MCF 10A (cell line): ENCODE measurements around the gene CSNK1E. TPM values are rescaled to one million over a fixed set of nuclear protein-coding genes. Genes with fewer than 3 reads are reported as not detected.

Experiments
- BruUV-seq: library from RNA; stranded (reverse); fragments of 400-500 nt; replicated peaks from 2 replicates; lab custom pipeline; 2021; lab: Mats Ljungman, UMichigan
- CTCF ChIA-PET: fragments of 300-600 bp; sonication (Branson Sonifier 250); formaldehyde crosslinking; extraction: SDS; loops from one replicate; lab custom pipeline; 2021; ENCODE audit warnings: antibody characterized with exemption, inconsistent platforms; lab: Yijun Ruan, JAX
- POLR2A ChIA-PET: fragments of 300-600, 350-650 bp; sonication (Branson Sonifier 250); formaldehyde crosslinking; extraction: SDS; loops from one replicate; lab custom pipeline; 2020; ENCODE audit warnings: antibody characterized with exemption, inconsistent platforms; lab: Yijun Ruan, JAX
- DNase-seq: peaks from one replicate; pipeline ENCODE4 v3.0.0-alpha.2; 2018; ENCODE audit not compliant: unreplicated experiment
- H3K27ac Mint-ChIP-seq: one replicate; pipeline ENCODE4 v1.8.0; 2022; ENCODE audit warnings: mild to moderate bottlenecking, low read depth, mixed read lengths; ENCODE audit not compliant: unreplicated experiment
- H3K27me3 Mint-ChIP-seq: one replicate; pipeline ENCODE4 v1.8.0; 2022; ENCODE audit warnings: mixed read lengths; ENCODE audit not compliant: insufficient read depth, unreplicated experiment
- H3K36me3 Mint-ChIP-seq: one replicate; pipeline ENCODE4 v1.8.0; 2022; ENCODE audit warnings: mild to moderate bottlenecking, moderate library complexity, mixed read lengths; ENCODE audit not compliant: insufficient read depth, unreplicated experiment
- H3K4me1 Mint-ChIP-seq: one replicate; pipeline ENCODE4 v1.8.0; 2022; ENCODE audit warnings: mixed read lengths; ENCODE audit not compliant: insufficient read depth, unreplicated experiment
- H3K4me3 Mint-ChIP-seq: one replicate; pipeline ENCODE4 v1.8.0; 2022; ENCODE audit warnings: mild to moderate bottlenecking, moderate library complexity, mixed read lengths; ENCODE audit not compliant: unreplicated experiment
- H3K9me3 Mint-ChIP-seq: one replicate; pipeline ENCODE4 v1.8.0; 2022; ENCODE audit warnings: mixed read lengths; ENCODE audit not compliant: unreplicated experiment
- CTCF ChIP-seq: fragments of 200-600 bp; IDR thresholded peaks from one replicate; pipeline ENCODE4 v1.8.0; 2022; ENCODE audit warnings: antibody characterized with exemption, mild to moderate bottlenecking; ENCODE audit not compliant: unreplicated experiment
- intact Hi-C: fragments of 100-400 bp; cut with micrococcal nuclease; formaldehyde crosslinking; loops from 2 replicates; pipeline ENCODE4 v1.14.1; 2022
- total RNA-seq: library from RNA; stranded (reverse); gene quantifications from 2 replicates; pipeline ENCODE4 v1.2.3, GENCODE V29; 2022

CSNK1E gene
- total RNA-seq, 1 experiment from 2014 or later: 425 TPM

- POLR2A ChIA-PET: no interaction called here
- Mint-ChIP-seq H3K9me3 (no peaks in the 10 kb centered on the region), H3K27ac (no peak overlapping the region), H3K27me3 (no peaks in the 10 kb centered on the region), H3K36me3 (peaks cover 21% of the 10 kb centered on the region), H3K4me1 (peaks cover 4% of the 10 kb centered on the region), H3K4me3 (no peak overlapping the region)
- CTCF ChIA-PET: interaction anchor here (0.6 kb wide), 2 partner anchors 30 to 195 kb away, joined by 3 read pairs; no protein-coding TSS in a partner anchor
- TF ChIP-seq CTCF: no peak
- no TSS peak for BruUV-seq
- intact Hi-C loops: no loop called here
- DNase-seq: no peak
Measured at GRCh38 chr22:38246692-38247091, 70.5 kb downstream of the CSNK1E start.

- H3K27me3 Mint-ChIP-seq: no peaks in the 10 kb centered on the region
- CTCF ChIA-PET: interaction anchor here (0.6 kb wide), 2 partner anchors 66 to 194 kb away, joined by 3 read pairs; no protein-coding TSS in a partner anchor
- no TSS peak for BruUV-seq
- no peak for TF ChIP-seq CTCF
- H3K4me1 Mint-ChIP-seq: peaks cover 6% of the 10 kb centered on the region
- peaks cover 20% of the 10 kb centered on the region for H3K36me3 Mint-ChIP-seq
- POLR2A ChIA-PET: no interaction called here
- intact Hi-C loops: no loop called here
- no peaks in the 10 kb centered on the region for H3K9me3 Mint-ChIP-seq
- H3K27ac Mint-ChIP-seq: no peak overlapping the region
- no peak for DNase-seq
- no peak overlapping the region for H3K4me3 Mint-ChIP-seq
Measured at GRCh38 chr22:38246046-38246658, 71.1 kb downstream of the CSNK1E start.

GRCh38 chr22:38244106-38244505 lies 73.1 kb downstream of the CSNK1E start:
- BruUV-seq: no TSS peak
- DNase-seq: no peak
- CTCF ChIA-PET: interaction anchor here (0.7 kb wide), 1 partner anchor 16 kb away, joined by 3 read pairs; no protein-coding TSS in a partner anchor
- H3K27ac Mint-ChIP-seq: no peak overlapping the region
- H3K36me3 Mint-ChIP-seq: peaks cover 26% of the 10 kb centered on the region
- H3K9me3 Mint-ChIP-seq: no peaks in the 10 kb centered on the region
- TF ChIP-seq CTCF: no peak
- no peaks in the 10 kb centered on the region for H3K27me3 Mint-ChIP-seq
- peaks cover 23% of the 10 kb centered on the region for H3K4me1 Mint-ChIP-seq
- POLR2A ChIA-PET: no interaction called here
- H3K4me3 Mint-ChIP-seq: no peak overlapping the region
- intact Hi-C loops: loop anchor here (5.0 kb wide), 1 partner anchor 73 kb away; the partner anchor contains the start of gene CSNK1E

GRCh38 chr22:38243007-38243765 lies 74.0 kb downstream of the CSNK1E start:
- intact Hi-C loops: loop anchor here (5.0 kb wide), 1 partner anchor 74 kb away; the partner anchor contains the start of gene CSNK1E
- Mint-ChIP-seq H3K27me3 (no peaks in the 10 kb centered on the region), H3K4me1 (peaks cover 32% of the 10 kb centered on the region), H3K9me3 (no peaks in the 10 kb centered on the region), H3K4me3 (no peak overlapping the region), H3K27ac (no peak overlapping the region), H3K36me3 (peaks cover 30% of the 10 kb centered on the region)
- no peak for DNase-seq
- TF ChIP-seq CTCF: no peak
- BruUV-seq: no TSS peak
- CTCF ChIA-PET: interaction anchor here (0.6 to 0.9 kb wide), 5 partner anchors 10 to 344 kb away, joined by 3 to 6 read pairs (median 3); no protein-coding TSS in a partner anchor
- POLR2A ChIA-PET: no interaction called here
